NB4 (cell line): ENCODE results near the gene EIF4G3.
"Not testable (repeated sequence)": the region's sequence is repeated elsewhere in the genome, so short reads cannot be mapped to it uniquely, and the experiment has no call there.

Source experiments
- MYC ChIP-seq: IDR thresholded peaks from 2 replicates; pipeline ENCODE4 v1.6.1; 2011; ENCODE audit warnings: low read depth, low read length
- POLR2A ChIP-seq: IDR thresholded peaks from 2 replicates; pipeline ENCODE4 v1.6.1; 2011; ENCODE audit warnings: mild to moderate bottlenecking; ENCODE audit not compliant: insufficient read length; ENCODE audit errors: extremely low read depth
- TF ChIP-seq, protein P1 (sequence below): IDR thresholded peaks from 2 replicates; pipeline ENCODE4 v1.6.1; 2011; ENCODE audit warnings: low read depth, low read length
- TF ChIP-seq, protein P2 (sequence below): IDR thresholded peaks from one replicate; pipeline ENCODE4 v1.5.1; 2012; ENCODE audit warnings: low read depth, low read length

DNA sequence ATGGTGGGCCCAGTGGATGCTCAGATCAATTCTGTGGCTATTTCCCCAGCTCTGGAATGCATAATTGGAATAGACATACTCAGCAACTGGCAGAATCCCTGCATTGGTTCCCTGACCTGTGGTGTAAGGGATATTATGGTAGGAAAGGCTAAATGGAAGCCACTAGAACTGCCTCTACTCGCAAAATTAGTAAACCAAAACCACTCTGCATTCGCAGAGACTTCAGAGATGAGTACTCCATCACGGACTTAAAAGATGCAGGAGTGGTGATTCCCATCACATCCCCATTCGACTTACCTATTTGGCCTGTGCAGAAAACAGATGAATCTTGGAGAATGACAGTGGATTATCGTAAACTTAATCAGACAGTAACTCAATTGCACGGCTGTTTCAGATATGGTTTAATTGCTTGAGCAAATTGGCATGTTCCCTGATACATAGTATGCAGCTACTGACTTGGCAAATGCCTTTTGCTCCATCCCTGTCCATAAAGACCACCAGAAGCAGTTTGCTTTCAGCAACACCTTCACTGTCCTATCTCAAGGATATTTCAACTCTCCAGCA lies 31.5 kb upstream of the EIF4G3 start:
- TF ChIP-seq, protein P1, sequence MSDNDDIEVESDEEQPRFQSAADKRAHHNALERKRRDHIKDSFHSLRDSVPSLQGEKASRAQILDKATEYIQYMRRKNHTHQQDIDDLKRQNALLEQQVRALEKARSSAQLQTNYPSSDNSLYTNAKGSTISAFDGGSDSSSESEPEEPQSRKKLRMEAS: not testable (repeated sequence)
- TF ChIP-seq, protein P2, sequence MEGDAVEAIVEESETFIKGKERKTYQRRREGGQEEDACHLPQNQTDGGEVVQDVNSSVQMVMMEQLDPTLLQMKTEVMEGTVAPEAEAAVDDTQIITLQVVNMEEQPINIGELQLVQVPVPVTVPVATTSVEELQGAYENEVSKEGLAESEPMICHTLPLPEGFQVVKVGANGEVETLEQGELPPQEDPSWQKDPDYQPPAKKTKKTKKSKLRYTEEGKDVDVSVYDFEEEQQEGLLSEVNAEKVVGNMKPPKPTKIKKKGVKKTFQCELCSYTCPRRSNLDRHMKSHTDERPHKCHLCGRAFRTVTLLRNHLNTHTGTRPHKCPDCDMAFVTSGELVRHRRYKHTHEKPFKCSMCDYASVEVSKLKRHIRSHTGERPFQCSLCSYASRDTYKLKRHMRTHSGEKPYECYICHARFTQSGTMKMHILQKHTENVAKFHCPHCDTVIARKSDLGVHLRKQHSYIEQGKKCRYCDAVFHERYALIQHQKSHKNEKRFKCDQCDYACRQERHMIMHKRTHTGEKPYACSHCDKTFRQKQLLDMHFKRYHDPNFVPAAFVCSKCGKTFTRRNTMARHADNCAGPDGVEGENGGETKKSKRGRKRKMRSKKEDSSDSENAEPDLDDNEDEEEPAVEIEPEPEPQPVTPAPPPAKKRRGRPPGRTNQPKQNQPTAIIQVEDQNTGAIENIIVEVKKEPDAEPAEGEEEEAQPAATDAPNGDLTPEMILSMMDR: not testable (repeated sequence)
- TF ChIP-seq POLR2A, MYC: not testable (repeated sequence)
